Uterus (tissue), 2 donors: ENCODE data around the gene TRIO.

ENCODE experiments used
- CTCF ChIP-seq, 4 experiments: fragments of 200-600 bp in 2 of 4; fragments of 450-650 bp in 2 of 4; sonication (generic) in 2 of 4; IDR thresholded peaks; one replicate each; pipeline ENCODE4 v1.5.1; 2016 to 2019; ENCODE audit warnings: antibody characterized with exemption in 4 of 4, mild to moderate bottlenecking in 2 of 4, moderate library complexity in 1 of 4
- POLR2A ChIP-seq, 2 donors: fragments of 450-650 bp; IDR thresholded peaks; one replicate each; pipeline ENCODE4 v1.6.1; 2016; ENCODE audit warnings: antibody characterized with exemption in 2 of 2, mild to moderate bottlenecking in 1 of 2, moderate library complexity in 1 of 2

GRCh38 chr5:14297697-14298096, 154.6 kb downstream of the TRIO start:
- no peak for TF ChIP-seq CTCF (IDR thresholded peaks at IDR 0.05)
- no peak for TF ChIP-seq POLR2A (IDR thresholded peaks at IDR 0.05)
